CD4-positive, alpha-beta T cell (primary cell): ENCODE results near the gene PLXND1. TPM values are rescaled to one million over a fixed set of nuclear protein-coding genes. Genes with fewer than 3 reads are reported as not detected.

Experiments
- ATAC-seq: fragments of 200-7000 bp; cut with Tn5 transposase; one replicate; pipeline ENCODE4 v1.10.0; 2022; ENCODE audit warnings: mild to moderate bottlenecking; ENCODE audit not compliant: poor library complexity
- CTCF ChIA-PET: fragments of 350-600 bp; sonication (Branson Sonifier 250); formaldehyde crosslinking; loops from one replicate; lab custom pipeline; 2021; ENCODE audit warnings: antibody characterized with exemption, inconsistent platforms; lab: Charles Lee
- POLR2A ChIA-PET: fragments of 350-600 bp; sonication (Branson Sonifier 250); formaldehyde crosslinking; loops from one replicate; lab custom pipeline; 2021; ENCODE audit warnings: antibody characterized with exemption, inconsistent platforms; lab: Charles Lee
- DNase-seq, 14 experiments: peaks; one replicate each; pipeline ENCODE4 v3.0.0-alpha.2; 2013 to 2020; ENCODE audit warnings: mixed read lengths in 2 of 14
- H3K27ac ChIP-seq, 2 donors: one replicate each; pipeline versions ENCODE4 v1.5.1 to v1.7.0; 2013; ENCODE audit warnings: low read length in 2 of 2, low read depth in 1 of 2, mild to moderate bottlenecking in 1 of 2
- H3K27me3 ChIP-seq, 2 experiments: 1 replicate in 1 of 2; 2 replicates in 1 of 2; pipeline versions ENCODE4 v1.6.1 to v1.7.0; 2013; ENCODE audit warnings: low read length in 2 of 2, control low read depth in 1 of 2, mild to moderate bottlenecking in 1 of 2, moderate library complexity in 1 of 2; ENCODE audit not compliant: insufficient read depth in 2 of 2, control insufficient read depth in 1 of 2
- H3K36me3 ChIP-seq: one replicate; pipeline ENCODE4 v1.6.1; 2013; ENCODE audit warnings: low read length, control low read depth; ENCODE audit not compliant: insufficient read depth
- H3K4me1 ChIP-seq: one replicate; pipeline ENCODE4 v1.6.1; 2013; ENCODE audit warnings: low read length, control low read depth; ENCODE audit not compliant: insufficient read depth
- H3K4me3 ChIP-seq: one replicate; pipeline ENCODE4 v1.5.1; 2013; ENCODE audit warnings: mild to moderate bottlenecking, low read length, moderate library complexity
- H3K9me3 ChIP-seq, 2 experiments: 1 replicate in 1 of 2; 2 replicates in 1 of 2; pipeline versions ENCODE4 v1.6.1 to v1.7.0; 2013; ENCODE audit warnings: low read length in 2 of 2, mild to moderate bottlenecking in 2 of 2, control low read depth in 1 of 2, moderate library complexity in 1 of 2; ENCODE audit not compliant: control insufficient read depth in 1 of 2, insufficient read depth in 1 of 2
- H3K27ac Mint-ChIP-seq: one replicate; pipeline ENCODE4 v1.8.0; 2020; ENCODE audit warnings: mixed read lengths
- H3K27me3 Mint-ChIP-seq: one replicate; pipeline ENCODE4 v1.8.0; 2021; ENCODE audit warnings: mixed read lengths
- H3K36me3 Mint-ChIP-seq: one replicate; pipeline ENCODE4 v1.8.0; 2021; ENCODE audit warnings: low read depth, mixed read lengths
- H3K4me1 Mint-ChIP-seq: one replicate; pipeline ENCODE4 v1.8.0; 2021; ENCODE audit warnings: low read depth, mixed read lengths
- H3K4me3 Mint-ChIP-seq: one replicate; pipeline ENCODE4 v1.8.0; 2020; ENCODE audit warnings: mild to moderate bottlenecking, mixed read lengths
- H3K9me3 Mint-ChIP-seq: one replicate; pipeline ENCODE4 v1.8.0; 2020; ENCODE audit warnings: mixed read lengths
- CTCF ChIP-seq: fragments of 200-600 bp; IDR thresholded peaks from one replicate; pipeline ENCODE4 v1.8.0; 2022; ENCODE audit warnings: antibody characterized with exemption, mild to moderate bottlenecking
- intact Hi-C, 2 experiments: fragments of 100-400 bp; cut with DNase I in 1 of 2; cut with micrococcal nuclease in 1 of 2; formaldehyde crosslinking; loops; one replicate each; pipeline versions ENCODE4 v1.15.1 to v1.9.0; 2023 to 2025; cut with DNase I, micrococcal nuclease
- total RNA-seq, 174 experiments: library from RNA in 2 of 174; stranded (reverse) in 2 of 174; gene quantifications; one replicate each; pipeline ENCODE4 v1.2.3 and lab custom pipeline; 2021 to 2026

PLXND1 gene
- total RNA-seq, 2 experiments from 2014 or later: 61.7 to 62.5 TPM

- ChIA-PET CTCF (no interaction called here), POLR2A (no interaction called here)
- Mint-ChIP-seq H3K27me3 (peaks cover 20% of the 10 kb centered on the region), H3K4me1 (peaks cover 18% of the 10 kb centered on the region), H3K27ac (no peak overlapping the region), H3K9me3 (no peaks in the 10 kb centered on the region), H3K36me3 (peaks cover 4% of the 10 kb centered on the region), H3K4me3 (no peak overlapping the region)
- Histone ChIP-seq H3K4me1 (peaks cover 51% of the 10 kb centered on the region), H3K9me3 (no peaks in the 10 kb centered on the region), H3K4me3 (no peak overlapping the region), H3K27ac (no peak overlapping the region), H3K27me3 (peaks cover 0 to 5% of the 10 kb centered on the region in 2 experiments), H3K36me3 (no peaks in the 10 kb centered on the region)
- TF ChIP-seq CTCF: no peak
- DNase-seq (no peak), ATAC-seq (no peak)
- intact Hi-C loops: no loop called here
Observed at GRCh38 chr3:129601713-129602112, 4.8 kb downstream of the PLXND1 start.

GRCh38 chr3:129600348-129600747 lies 6.1 kb downstream of the PLXND1 start:
- no peak overlapping the region for H3K4me3 Mint-ChIP-seq
- intact Hi-C loops: no loop called here
- no peak overlapping the region for H3K27ac Mint-ChIP-seq
- H3K4me1 ChIP-seq: peaks cover 46% of the 10 kb centered on the region
- H3K27ac ChIP-seq: no peak overlapping the region
- H3K9me3 Mint-ChIP-seq: no peaks in the 10 kb centered on the region
- H3K36me3 Mint-ChIP-seq: no peaks in the 10 kb centered on the region
- ChIA-PET POLR2A (interaction anchor here (1.5 kb wide), 1 partner anchor 23 kb away, joined by 3 read pairs; no protein-coding TSS in a partner anchor), CTCF (no interaction called here)
- H3K4me1 Mint-ChIP-seq: peaks cover 16% of the 10 kb centered on the region
- peaks cover 0 to 5% of the 10 kb centered on the region in 2 experiments for H3K27me3 ChIP-seq
- H3K36me3 ChIP-seq: no peaks in the 10 kb centered on the region
- TF ChIP-seq CTCF: no peak
- H3K9me3 ChIP-seq: no peaks in the 10 kb centered on the region
- H3K27me3 Mint-ChIP-seq: peaks cover 15% of the 10 kb centered on the region
- no peak for ATAC-seq
- no peak for DNase-seq
- H3K4me3 ChIP-seq: no peak overlapping the region

GRCh38 chr3:129599607-129600006 lies 6.9 kb downstream of the PLXND1 start:
- ChIA-PET CTCF (no interaction called here), POLR2A (no interaction called here)
- DNase-seq: peak in 2 of 14 experiments; percentile 69 to 77
- Mint-ChIP-seq H3K4me1 (peaks cover 19% of the 10 kb centered on the region), H3K9me3 (no peaks in the 10 kb centered on the region), H3K4me3 (no peak overlapping the region), H3K27me3 (peaks cover 13% of the 10 kb centered on the region), H3K36me3 (no peaks in the 10 kb centered on the region), H3K27ac (no peak overlapping the region)
- Histone ChIP-seq H3K4me3 (no peak overlapping the region), H3K27ac (no peak overlapping the region), H3K4me1 (peaks cover 46% of the 10 kb centered on the region), H3K36me3 (no peaks in the 10 kb centered on the region), H3K27me3 (peaks cover 0 to 2% of the 10 kb centered on the region in 2 experiments), H3K9me3 (no peaks in the 10 kb centered on the region)
- ATAC-seq: no peak
- no peak for TF ChIP-seq CTCF
- intact Hi-C loops: no loop called here
